HG02970 (cell line): ENCODE measurements around the gene CUTC.

Experiments
- ATAC-seq: cut with Tn5 transposase; IDR thresholded peaks from one replicate; pipeline ENCODE4 v1.9.1; 2021; ENCODE audit warnings: mild to moderate bottlenecking, moderate library complexity, moderate number of reproducible peaks; ENCODE audit not compliant: unreplicated experiment, low FRiP score

The CUTC gene

DNA sequence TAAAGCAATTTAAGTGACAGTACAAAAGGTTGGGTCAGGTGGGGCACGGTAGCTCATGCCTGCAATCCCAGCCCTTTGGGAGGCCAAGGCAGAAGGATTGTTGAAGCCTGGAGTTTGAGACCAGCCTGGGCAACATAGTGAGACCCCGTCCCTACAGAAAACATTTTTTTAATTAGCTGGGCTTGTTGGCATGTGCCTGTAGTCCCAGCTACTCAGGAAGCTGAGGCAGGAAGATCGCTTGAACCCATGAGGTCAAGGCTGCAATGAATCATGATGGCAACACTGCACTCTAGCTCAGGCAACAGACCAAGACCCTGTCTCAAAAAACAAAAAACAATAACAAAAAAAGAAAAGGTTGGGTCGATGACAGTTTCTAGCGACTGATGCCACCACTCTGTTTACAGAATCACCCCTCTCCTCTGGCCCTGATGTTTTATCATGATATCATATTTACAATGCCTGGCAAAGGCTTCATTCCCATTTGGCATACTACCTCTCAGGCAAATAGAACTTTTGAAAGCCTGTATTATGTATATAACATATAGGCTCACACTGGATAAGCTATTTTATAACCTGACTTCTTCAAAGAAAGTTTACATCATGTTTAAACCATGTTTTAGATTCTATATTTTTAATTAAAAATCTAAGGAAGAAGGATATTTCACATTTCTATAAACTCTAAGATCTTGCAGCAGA, 49.8 kb downstream of the CUTC start:
- no peak for ATAC-seq

DNA sequence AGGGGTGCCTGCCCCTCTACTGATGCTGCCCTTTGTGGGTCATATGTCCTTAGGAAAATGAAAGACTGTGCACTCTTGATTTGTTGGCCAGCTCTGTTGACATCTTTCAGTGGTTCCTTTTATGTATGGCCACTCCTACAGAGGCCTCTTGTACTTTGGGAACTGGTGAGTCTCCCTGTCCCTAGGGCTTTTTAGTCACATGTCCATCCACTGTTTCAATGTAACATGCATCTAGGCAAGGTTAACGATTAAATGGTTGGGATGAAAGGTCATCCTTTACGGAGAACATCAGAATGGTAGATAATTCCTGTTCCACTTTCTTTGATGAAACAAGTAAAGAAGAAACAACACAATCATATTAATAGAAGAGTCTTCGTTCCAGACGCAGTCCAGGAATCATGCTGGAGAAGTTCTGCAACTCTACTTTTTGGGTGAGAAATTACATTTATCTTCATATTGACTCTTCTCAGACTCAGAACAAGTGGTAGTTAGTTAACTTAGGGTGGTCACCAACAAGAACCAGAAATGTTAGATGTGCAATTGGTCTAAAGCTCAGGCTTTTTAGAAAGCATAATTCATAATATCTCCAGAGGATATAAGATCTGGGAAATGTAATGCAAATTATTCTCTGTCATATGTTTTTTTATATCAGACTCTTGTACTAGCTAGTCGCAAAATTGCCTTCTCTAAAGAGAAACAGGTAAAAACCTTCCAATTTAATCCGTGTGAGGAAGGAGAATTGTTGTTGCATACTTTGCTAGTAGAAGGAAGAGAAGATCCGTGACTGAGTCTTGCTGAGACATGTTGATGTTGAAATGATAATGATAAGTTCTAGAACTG, 50.6 kb downstream of the CUTC start, which contains the start of gene ABCC2:
Gene ABCC2, plus strand, starts transcription at position 194 of the 840 bp plus-strand sequence. Its CDS starts 205 bp downstream, at position 399.
- ATAC-seq = no peak

DNA sequence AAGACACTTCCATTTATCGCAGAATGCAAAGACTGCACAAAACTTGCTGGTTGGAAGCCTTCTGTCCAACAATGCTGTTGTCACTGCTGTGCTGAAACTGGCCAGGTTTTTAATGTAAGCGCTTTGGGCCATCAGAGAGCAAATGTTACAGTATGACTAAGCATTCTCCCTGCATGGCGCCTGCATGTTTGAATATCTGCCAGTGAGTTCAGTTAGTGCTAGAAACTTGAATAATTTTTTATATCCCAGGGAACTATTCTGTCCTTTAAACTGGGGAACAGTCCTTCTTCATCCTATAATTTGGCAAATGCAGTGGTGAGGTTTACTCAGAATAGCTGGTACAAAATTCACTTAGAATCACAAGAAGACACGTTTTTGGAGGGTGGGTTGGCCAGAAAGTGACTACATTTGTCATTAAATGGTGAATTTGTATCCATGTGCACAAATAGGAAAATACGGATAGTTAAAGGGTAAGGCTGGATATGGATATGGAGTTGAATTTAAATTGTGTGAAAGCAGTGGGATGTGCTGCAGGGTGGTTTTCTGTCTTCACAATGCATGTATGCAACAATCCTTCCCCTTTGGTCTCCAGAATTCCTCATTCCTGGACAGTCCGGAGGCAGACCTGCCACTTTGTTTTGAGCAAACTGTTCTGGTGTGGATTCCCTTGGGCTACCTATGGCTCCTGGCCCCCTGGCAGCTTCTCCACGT, 52.1 kb downstream of the CUTC start:
- no peak for ATAC-seq

DNA sequence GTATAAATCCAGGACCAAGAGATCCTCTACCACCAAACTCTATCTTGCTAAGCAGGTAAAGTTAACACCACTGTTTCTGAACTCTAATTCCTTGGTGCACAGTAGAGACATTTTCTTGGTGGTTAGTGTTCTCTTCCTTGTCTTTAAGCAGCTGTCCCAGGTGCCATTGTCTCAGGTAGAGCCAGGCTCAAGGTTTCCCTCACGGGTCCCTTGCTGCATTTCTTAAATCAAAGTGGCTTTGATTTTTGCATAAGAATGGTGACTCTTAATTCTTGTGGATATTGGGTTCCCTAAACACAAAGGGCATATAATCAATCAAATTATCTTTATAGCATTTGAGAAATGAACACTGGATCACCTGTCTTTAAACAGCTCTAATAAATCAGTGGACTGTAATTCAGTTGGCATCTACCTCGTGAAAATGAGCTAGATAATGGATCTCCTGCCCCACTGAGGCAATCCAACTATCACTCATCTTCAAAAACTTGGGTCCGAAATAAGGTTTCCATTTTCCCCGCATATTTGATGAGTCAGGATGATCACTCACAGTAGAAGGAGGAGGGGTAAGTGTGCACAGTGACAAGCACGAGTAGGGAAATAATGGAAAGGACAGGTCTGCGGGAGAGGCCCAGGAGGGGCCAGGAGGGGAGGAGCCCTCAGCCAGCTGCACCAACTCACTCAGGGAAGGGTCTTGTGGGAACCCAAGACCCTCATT, 52.9 kb downstream of the CUTC start:
- no peak for ATAC-seq

DNA sequence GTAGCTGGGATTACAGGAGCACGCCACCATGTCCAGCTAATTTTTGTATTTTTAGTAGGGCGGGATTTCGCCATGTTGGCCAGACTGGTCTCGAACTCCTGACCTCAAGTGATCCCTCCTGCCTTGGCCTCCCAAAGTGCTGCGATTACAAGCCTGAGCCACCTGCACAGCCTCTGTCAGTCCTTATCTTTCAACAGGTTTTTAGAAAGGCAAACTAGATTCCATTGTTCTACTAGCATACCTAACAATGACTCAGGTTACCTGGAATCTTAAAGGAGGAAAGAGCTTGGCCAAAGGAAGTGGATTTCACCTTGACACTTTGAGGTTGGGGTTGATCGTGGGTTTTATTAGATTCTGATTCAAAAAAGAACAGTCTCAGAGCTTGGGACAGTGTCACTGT, 53.6 kb downstream of the CUTC start:
- no peak for ATAC-seq

DNA sequence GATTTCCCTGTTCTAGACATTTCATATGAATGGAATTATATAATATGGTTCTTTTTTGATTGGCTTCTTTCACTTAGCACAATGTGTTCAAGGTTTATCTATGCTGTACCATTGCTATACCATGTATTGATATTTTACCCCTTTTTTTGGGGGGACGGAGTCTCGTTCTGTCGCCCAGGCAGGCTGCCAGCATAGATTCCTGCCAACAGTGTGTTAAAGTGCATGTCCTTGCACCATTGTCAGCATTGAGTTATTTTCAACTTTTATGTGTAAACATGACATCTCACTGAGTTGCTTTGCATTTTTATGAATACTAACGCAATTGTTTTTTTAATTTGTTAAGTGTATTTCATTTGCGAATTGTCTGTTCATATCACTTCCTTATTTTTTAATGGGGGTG, 55.3 kb downstream of the CUTC start:
- no peak for ATAC-seq

DNA sequence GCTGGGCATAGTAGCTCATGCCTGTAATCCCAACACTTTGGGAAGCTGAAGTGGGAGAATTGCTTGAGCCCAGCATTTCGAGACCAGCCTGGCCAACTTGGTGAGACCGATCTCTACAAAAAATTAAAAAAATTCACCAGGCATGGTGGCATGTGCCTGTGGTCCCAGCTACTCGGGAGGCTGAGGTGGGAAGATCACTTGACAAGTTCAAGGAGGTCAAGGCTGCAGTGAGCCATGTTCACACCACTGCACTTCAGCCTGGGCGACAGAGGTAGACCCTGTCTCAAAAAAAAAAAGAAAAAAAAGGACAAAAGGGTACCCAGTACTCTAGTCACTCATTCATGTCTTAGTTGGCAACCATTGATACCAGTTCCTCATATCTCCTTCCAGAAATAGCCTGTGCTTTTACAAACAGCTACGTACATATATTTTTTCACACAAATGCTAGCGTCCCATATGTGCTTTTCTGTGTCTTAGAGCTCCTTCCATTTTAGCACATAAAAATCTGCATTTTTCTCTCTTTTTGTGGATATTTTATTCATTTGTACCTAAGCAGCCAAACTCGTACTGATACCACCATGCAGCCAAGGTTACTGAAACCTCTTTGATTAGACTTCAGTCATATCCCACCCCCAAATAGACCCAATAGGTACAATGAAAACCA, 55.9 kb downstream of the CUTC start:
- ATAC-seq = no peak

DNA sequence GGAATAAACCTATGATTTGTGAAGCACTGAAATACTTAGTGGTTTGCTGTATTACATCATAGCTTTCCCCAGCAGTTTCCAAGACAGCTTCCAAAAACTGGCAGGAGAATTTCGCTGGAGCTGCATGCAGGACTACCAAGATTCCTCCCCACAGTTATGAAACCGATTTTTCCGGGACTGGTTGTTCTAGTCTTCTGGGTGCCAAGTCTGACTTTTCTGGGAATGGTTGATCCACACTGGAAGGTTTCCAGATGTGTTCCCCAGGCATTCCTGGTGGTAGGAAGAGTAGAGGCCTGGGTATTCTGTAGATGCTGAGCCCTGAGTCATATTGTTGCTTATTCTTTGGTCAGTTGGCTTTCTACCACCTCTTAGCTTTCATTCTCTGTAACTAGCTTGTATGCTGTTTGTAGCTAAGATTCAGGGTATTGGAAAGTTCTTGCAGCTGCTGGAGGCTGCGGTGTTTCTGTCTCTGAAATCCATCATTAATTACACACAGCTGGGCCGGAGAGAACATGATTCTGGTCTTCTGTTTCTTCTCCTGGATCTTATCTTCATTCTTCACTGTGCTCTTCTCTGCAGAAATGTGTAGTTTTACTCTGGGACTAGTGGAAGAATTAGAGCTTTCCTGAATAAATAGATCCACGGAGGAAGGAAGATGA, 56.7 kb downstream of the CUTC start:
- no peak for ATAC-seq

DNA sequence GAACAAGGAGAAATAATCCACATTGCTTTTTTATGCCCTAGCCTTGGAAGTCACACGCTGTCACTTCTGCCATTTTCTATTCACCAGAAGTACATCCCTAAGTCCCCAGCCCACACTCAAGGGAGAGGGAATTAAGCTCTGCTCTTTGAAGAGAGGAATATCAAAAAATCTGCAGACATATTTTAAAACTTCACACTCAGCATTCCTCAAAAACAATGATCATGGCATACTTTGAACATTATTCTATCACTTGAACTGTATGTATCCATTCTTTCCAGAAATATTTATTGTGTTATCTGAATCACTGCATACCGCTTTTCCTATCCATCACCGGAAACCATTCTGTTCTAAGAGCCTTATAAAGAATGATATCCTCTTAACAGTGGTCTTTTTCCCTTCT, 59.8 kb downstream of the CUTC start:
- ATAC-seq = no peak

DNA sequence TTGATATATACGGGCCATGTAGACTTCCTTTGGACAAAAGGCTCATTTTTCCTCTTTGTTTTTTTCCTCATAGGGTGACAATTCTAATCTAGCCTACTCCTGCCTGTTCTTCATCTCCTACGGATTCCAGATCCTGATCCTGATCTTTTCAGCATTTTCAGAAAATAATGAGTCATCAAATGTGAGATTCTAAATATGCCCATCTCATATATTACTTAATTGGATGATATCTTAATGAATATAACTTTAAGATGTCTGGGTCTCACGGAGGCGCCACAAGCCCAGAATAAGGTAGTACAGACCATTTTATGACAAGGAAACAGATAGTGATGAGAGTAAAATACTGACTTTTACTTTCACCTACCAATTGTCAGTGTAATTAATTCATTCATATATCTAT, 61.8 kb downstream of the CUTC start:
- ATAC-seq = no peak

DNA sequence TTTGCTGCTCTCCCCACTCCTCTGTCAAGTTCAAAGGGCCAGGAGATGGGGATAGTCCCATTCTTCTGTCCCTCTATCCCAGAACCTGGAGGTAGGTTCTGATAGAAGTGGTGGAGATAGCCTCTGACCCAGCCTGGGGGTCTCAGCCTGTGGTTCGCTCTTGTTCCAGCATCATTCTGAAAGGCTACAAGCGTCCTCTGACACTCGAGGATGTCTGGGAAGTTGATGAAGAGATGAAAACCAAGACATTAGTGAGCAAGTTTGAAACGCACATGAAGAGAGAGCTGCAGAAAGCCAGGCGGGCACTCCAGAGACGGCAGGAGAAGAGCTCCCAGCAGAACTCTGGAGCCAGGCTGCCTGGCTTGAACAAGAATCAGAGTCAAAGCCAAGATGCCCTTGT, 64.9 kb downstream of the CUTC start:
- ATAC-seq = no peak

DNA sequence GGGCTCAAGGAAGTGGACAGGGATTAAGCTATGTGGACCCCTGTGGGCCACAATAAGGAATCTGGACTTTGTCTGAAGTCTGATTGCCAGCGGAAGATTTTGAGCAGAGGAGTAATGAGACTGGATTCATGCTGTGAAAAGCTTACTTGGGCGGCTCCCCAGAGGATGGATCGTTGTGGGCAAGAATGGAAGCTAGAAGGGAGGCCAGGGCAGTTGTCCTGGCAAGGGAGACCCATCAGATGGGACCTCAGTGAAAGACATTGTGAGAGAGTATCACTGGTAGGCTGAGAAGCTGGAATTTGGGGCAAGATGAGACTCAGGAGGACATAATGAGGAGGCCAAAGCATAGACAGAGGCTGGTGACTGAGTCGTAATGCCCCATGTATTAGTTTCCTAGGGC, 66.0 kb downstream of the CUTC start:
- ATAC-seq = no peak

DNA sequence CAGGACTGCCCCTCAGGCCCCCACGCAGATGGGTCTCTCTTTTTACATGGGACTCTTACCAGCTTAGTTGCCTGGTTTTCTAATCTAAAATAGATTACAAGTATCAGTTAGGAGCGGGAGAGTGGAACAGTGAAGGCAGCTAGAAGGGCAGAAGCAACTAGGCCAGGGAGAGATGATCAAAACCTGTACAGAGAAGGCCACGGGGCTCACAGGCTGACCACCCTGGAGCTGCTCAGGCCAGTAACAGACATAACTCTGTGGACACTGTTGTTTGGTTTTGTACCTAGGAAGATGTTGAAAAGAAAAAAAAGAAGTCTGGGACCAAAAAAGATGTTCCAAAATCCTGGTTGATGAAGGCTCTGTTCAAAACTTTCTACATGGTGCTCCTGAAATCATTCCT, 66.9 kb downstream of the CUTC start:
- ATAC-seq = no peak

DNA sequence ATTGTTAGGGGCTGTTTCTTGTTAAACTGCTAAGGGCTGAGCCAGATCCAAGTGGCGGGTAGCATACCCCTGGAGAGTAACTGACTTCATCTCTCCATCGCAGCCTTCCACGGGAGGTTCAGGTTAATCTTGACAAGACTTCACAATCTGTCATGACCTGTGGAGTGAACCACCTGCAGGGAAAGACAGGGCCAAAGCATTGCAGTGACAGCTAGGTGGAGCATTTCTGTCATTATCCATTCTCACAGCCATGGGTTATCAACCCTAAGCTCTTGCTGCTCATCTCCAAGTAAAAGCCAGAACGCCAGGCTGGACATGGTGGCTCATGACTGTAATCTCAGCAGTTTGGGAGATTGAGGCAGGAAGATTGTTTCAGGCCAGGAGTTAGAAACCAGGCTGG, 67.6 kb downstream of the CUTC start:
- no peak for ATAC-seq

DNA sequence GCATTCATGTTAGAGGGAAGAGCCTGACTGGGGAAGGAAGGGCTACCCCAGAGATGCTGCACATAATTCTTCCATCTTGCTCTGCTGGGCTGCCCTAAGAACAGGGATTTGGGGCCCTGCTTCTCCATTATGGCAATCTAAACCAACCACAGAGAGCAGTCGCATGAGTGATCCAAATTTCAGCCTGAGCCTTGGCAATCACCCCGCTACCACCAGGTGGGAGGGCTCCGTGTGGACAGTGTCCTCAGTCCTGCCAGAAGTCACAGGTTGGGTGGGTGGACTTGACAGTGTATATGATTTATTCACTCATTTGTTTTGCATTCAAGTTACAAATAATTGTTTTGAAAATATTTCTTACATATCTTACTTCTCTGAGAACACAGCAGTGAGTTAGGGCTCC, 72.4 kb downstream of the CUTC start:
- no peak for ATAC-seq

DNA sequence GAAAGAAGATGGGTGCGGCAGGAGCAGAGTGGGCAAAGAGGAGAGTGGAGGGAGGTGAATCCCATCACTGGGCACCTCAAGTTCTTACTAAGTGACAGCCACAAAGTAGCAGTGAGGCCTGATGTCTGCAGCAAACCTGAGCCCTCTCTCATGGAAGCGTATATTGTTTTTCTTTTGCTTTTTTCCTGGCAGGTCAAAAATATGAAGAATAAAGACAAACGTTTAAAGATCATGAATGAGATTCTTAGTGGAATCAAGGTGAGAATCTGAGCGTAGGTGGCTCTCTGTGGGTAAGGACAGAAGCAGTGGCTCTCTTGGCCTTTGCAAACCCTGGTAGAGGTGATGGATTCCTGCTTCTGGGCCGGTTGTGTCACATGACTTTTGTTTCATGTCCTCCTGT, 73.2 kb downstream of the CUTC start:
- ATAC-seq = no peak
